ENCODE results near the gene GAN.

GRCh38 chr16:81397879-81398520 is 83.2 kb downstream of the GAN start:
- TF ChIP-seq POLR2A (IDR thresholded peaks at IDR 0.05; ENCODE audit: low read depth, low read length) (no peak), POLR2AphosphoS5 (IDR thresholded peaks at IDR 0.05; ENCODE audit: low read depth, low read length) (no peak)
